GM18498 (cell line): Measurements from ENCODE around the gene RANBP1.

Source experiments
- ATAC-seq: cut with Tn5 transposase; IDR thresholded peaks from one replicate; pipeline ENCODE4 v1.9.1; 2021; ENCODE audit warnings: mild to moderate bottlenecking, moderate library complexity; ENCODE audit not compliant: unreplicated experiment

RANBP1 gene

GRCh38 chr22:20167643-20168322 lies 51.9 kb downstream of the RANBP1 start:
- ATAC-seq = no peak

- ATAC-seq = no peak
Observed at GRCh38 chr22:20169253-20169822, 53.4 kb downstream of the RANBP1 start.

GRCh38 chr22:20170170-20170569 lies 54.3 kb downstream of the RANBP1 start:
- no peak for ATAC-seq

GRCh38 chr22:20171288-20172140 lies 55.6 kb downstream of the RANBP1 start:
- no peak for ATAC-seq

- no peak for ATAC-seq
Observed at GRCh38 chr22:20172141-20172613, 56.3 kb downstream of the RANBP1 start.

GRCh38 chr22:20173246-20173645 lies 57.3 kb downstream of the RANBP1 start:
- no peak for ATAC-seq

GRCh38 chr22:20173772-20174171 lies 57.9 kb downstream of the RANBP1 start:
- no peak for ATAC-seq

- ATAC-seq = no peak
Observed at GRCh38 chr22:20174785-20175596, 59.1 kb downstream of the RANBP1 start.

GRCh38 chr22:20175597-20175900 lies 59.6 kb downstream of the RANBP1 start:
- ATAC-seq = no peak

- no peak for ATAC-seq
Observed at GRCh38 chr22:20176421-20177085, 60.6 kb downstream of the RANBP1 start.
